Measurements from ENCODE around the gene CD33.

Gene CD33

DNA sequence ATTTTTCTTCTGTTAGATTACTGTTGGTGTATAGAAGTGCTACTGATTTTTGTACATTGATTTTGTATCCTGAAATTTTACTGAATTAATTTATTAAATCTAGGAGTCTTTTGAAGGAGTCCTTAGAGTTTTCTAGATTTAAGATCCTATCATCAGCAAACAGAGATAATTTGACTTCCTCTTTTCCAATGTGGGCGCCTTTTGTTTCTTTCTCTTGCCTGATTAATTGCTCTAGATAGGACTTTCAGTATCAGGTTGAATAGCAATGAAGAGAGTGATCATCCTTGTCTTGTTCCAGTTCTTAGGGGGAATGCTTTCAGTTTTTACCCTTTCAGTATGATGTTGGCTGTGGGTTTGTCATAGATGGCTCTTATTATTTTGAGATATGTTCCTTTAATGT lies 5.6 kb upstream of the CD33 start:
- no peak overlapping the region for H4K91ac ChIP-seq (ENCODE audit: low read length)
- H3K23ac ChIP-seq (ENCODE audit: low read length in 2 of 2): no peak overlapping the region
- no peak overlapping the region for H3K14ac ChIP-seq (ENCODE audit: low read length in 2 of 2)
- no peak overlapping the region for H2BK12ac ChIP-seq (ENCODE audit: low read length in 2 of 2)
- 84% methylated on average over 1 of the region's 1 CpG for WGBS
- H3K9me3 ChIP-seq (ENCODE audit: control insufficient read depth, low read length): no peaks in the 10 kb centered on the region
- DNase-seq: no peak
- H2AK5ac ChIP-seq (ENCODE audit: low read length, severe bottlenecking): no peak overlapping the region
- H3K18ac ChIP-seq (ENCODE audit: low read depth in 1 of 2, low read length in 2 of 2): no peak overlapping the region
- H2AFZ ChIP-seq (ENCODE audit: low read depth, low read length): no peak overlapping the region
- no peak overlapping the region for H4K8ac ChIP-seq (ENCODE audit: low read length)
- H2BK120ac ChIP-seq (ENCODE audit: low read depth, low read length): no peak overlapping the region
- no peak overlapping the region for H3K4me2 ChIP-seq (ENCODE audit: low read length, poor library complexity, severe bottlenecking)
- no peaks in the 10 kb centered on the region for H3K36me3 ChIP-seq (ENCODE audit: control insufficient read depth in 1 of 2, insufficient read depth in 2 of 2, low read depth in 1 of 2, low read length in 2 of 2)
- peaks cover 0 to 7% of the 10 kb centered on the region in 2 experiments for H3K27me3 ChIP-seq (ENCODE audit: control insufficient read depth in 1 of 2, insufficient read depth in 1 of 2, low read length in 2 of 2)
- H3K79me1 ChIP-seq (replicated peaks; ENCODE audit: low read length, poor library complexity, severe bottlenecking): no peaks in the 10 kb centered on the region
- no peak overlapping the region for H3K27ac ChIP-seq (ENCODE audit: low read length, poor library complexity, severe bottlenecking)
- H3K4me1 ChIP-seq (ENCODE audit: control insufficient read depth, insufficient read depth, low read depth, low read length): no peaks in the 10 kb centered on the region
- H3K4ac ChIP-seq (ENCODE audit: low read depth in 1 of 2, low read length in 2 of 2): no peak overlapping the region
- H3K9ac ChIP-seq (ENCODE audit: low read length): no peak overlapping the region
- H2BK5ac ChIP-seq (ENCODE audit: low read depth, low read length, poor library complexity, severe bottlenecking): no peak overlapping the region
- H2BK15ac ChIP-seq (ENCODE audit: low read depth, poor library complexity, severe bottlenecking): no peak overlapping the region
- no peak overlapping the region for H3K4me3 ChIP-seq (ENCODE audit: insufficient read depth in 1 of 2, low read depth in 1 of 2, low read length in 2 of 2)

DNA sequence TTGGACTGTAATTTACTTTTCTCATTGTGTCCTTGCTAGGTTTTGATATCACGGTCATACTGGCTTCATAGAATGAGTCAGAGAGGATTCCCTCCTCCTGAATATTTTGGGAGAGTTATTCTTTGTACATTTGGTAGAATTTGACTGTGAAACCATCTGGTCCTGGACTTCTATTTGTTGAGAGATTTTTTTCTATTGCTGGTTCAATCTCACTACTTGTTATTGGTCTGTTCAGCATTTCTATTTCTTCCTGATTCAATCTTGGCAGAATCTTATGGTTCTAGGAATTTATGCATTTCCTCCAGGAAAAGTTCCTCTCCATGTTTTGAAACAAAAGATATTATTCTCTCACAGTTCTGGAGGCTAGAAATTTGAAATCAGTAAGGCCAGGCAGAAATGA lies 4.9 kb upstream of the CD33 start:
- H3K14ac ChIP-seq (ENCODE audit: low read length in 2 of 2): no peak overlapping the region
- no peak overlapping the region for H3K4me3 ChIP-seq (ENCODE audit: insufficient read depth in 1 of 2, low read depth in 1 of 2, low read length in 2 of 2)
- H3K36me3 ChIP-seq (ENCODE audit: control insufficient read depth in 1 of 2, insufficient read depth in 2 of 2, low read depth in 1 of 2, low read length in 2 of 2): no peaks in the 10 kb centered on the region
- no peak overlapping the region for H2BK5ac ChIP-seq (ENCODE audit: low read depth, low read length, poor library complexity, severe bottlenecking)
- H3K27me3 ChIP-seq (ENCODE audit: control insufficient read depth in 1 of 2, insufficient read depth in 1 of 2, low read length in 2 of 2): peaks cover 0 to 7% of the 10 kb centered on the region in 2 experiments
- no peak overlapping the region for H3K9ac ChIP-seq (ENCODE audit: low read length)
- no peak overlapping the region for H3K4ac ChIP-seq (ENCODE audit: low read depth in 1 of 2, low read length in 2 of 2)
- DNase-seq: no peak
- H2AK5ac ChIP-seq (ENCODE audit: low read length, severe bottlenecking): no peak overlapping the region
- H2BK120ac ChIP-seq (ENCODE audit: low read depth, low read length): no peak overlapping the region
- H4K8ac ChIP-seq (ENCODE audit: low read length): no peak overlapping the region
- no peak overlapping the region for H3K23ac ChIP-seq (ENCODE audit: low read length in 2 of 2)
- no peak overlapping the region for H2BK12ac ChIP-seq (ENCODE audit: low read length in 2 of 2)
- H3K4me1 ChIP-seq (ENCODE audit: control insufficient read depth, insufficient read depth, low read depth, low read length): no peaks in the 10 kb centered on the region
- WGBS: 62% methylated on average over 1 of the region's 1 CpG
- no peak overlapping the region for H2AFZ ChIP-seq (ENCODE audit: low read depth, low read length)
- H2BK15ac ChIP-seq (ENCODE audit: low read depth, poor library complexity, severe bottlenecking): no peak overlapping the region
- H3K9me3 ChIP-seq (ENCODE audit: control insufficient read depth, low read length): no peaks in the 10 kb centered on the region
- H4K91ac ChIP-seq (ENCODE audit: low read length): no peak overlapping the region
- H3K18ac ChIP-seq (ENCODE audit: low read depth in 1 of 2, low read length in 2 of 2): no peak overlapping the region
- H3K79me1 ChIP-seq (replicated peaks; ENCODE audit: low read length, poor library complexity, severe bottlenecking): no peaks in the 10 kb centered on the region
- no peak overlapping the region for H3K4me2 ChIP-seq (ENCODE audit: low read length, poor library complexity, severe bottlenecking)
- H3K27ac ChIP-seq (ENCODE audit: low read length, poor library complexity, severe bottlenecking): no peak overlapping the region

DNA sequence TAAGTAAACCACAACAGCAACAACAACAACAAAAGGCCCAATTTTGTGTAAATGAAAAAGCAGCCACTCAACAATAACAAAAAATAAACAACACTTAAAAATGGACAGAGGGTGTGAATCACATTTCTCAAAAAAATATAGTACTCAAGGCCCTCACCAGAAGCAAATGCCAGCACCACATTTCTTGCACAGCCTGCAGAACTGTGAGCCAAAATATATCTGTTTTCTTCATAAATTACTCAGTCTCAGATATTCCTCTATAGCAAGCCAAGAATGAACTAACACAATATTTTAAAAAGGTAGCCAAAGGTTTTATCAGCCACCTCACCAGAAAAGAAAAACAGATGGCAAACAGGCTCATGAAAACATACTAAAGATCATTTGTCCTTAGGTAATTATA lies 3.9 kb upstream of the CD33 start:
- Histone ChIP-seq H2AK5ac (ENCODE audit: low read length, severe bottlenecking) (no peak overlapping the region), H3K36me3 (ENCODE audit: control insufficient read depth in 1 of 2, insufficient read depth in 2 of 2, low read depth in 1 of 2, low read length in 2 of 2) (no peaks in the 10 kb centered on the region), H3K9me3 (ENCODE audit: control insufficient read depth, low read length) (no peaks in the 10 kb centered on the region), H3K4ac (ENCODE audit: low read depth in 1 of 2, low read length in 2 of 2) (no peak overlapping the region), H3K9ac (ENCODE audit: low read length) (no peak overlapping the region), H2BK120ac (ENCODE audit: low read depth, low read length) (no peak overlapping the region), H3K23ac (ENCODE audit: low read length in 2 of 2) (no peak overlapping the region), H3K79me1 (replicated peaks; ENCODE audit: low read length, poor library complexity, severe bottlenecking) (no peaks in the 10 kb centered on the region), H3K4me3 (ENCODE audit: insufficient read depth in 1 of 2, low read depth in 1 of 2, low read length in 2 of 2) (no peak overlapping the region), H3K14ac (ENCODE audit: low read length in 2 of 2) (no peak overlapping the region), H2AFZ (ENCODE audit: low read depth, low read length) (no peak overlapping the region), H4K8ac (ENCODE audit: low read length) (no peak overlapping the region), H2BK5ac (ENCODE audit: low read depth, low read length, poor library complexity, severe bottlenecking) (no peak overlapping the region), H3K4me2 (ENCODE audit: low read length, poor library complexity, severe bottlenecking) (no peak overlapping the region), H3K27ac (ENCODE audit: low read length, poor library complexity, severe bottlenecking) (no peak overlapping the region), H2BK15ac (ENCODE audit: low read depth, poor library complexity, severe bottlenecking) (no peak overlapping the region), H3K18ac (ENCODE audit: low read depth in 1 of 2, low read length in 2 of 2) (no peak overlapping the region), H2BK12ac (ENCODE audit: low read length in 2 of 2) (no peak overlapping the region), H4K91ac (ENCODE audit: low read length) (no peak overlapping the region), H3K27me3 (ENCODE audit: control insufficient read depth in 1 of 2, insufficient read depth in 1 of 2, low read length in 2 of 2) (peaks cover 0 to 7% of the 10 kb centered on the region in 2 experiments), H3K4me1 (ENCODE audit: control insufficient read depth, insufficient read depth, low read depth, low read length) (no peaks in the 10 kb centered on the region)
- no peak for DNase-seq

- no peak overlapping the region for H3K23ac ChIP-seq (ENCODE audit: low read length in 2 of 2)
- H2AK5ac ChIP-seq (ENCODE audit: low read length, severe bottlenecking): no peak overlapping the region
- no peak overlapping the region for H3K27ac ChIP-seq (ENCODE audit: low read length, poor library complexity, severe bottlenecking)
- no peaks in the 10 kb centered on the region for H3K9me3 ChIP-seq (ENCODE audit: control insufficient read depth, low read length)
- no peak overlapping the region for H3K9ac ChIP-seq (ENCODE audit: low read length)
- no peak overlapping the region for H2AFZ ChIP-seq (ENCODE audit: low read depth, low read length)
- H2BK120ac ChIP-seq (ENCODE audit: low read depth, low read length): no peak overlapping the region
- H3K36me3 ChIP-seq (ENCODE audit: control insufficient read depth in 1 of 2, insufficient read depth in 2 of 2, low read depth in 1 of 2, low read length in 2 of 2): no peaks in the 10 kb centered on the region
- H3K79me1 ChIP-seq (replicated peaks; ENCODE audit: low read length, poor library complexity, severe bottlenecking): no peaks in the 10 kb centered on the region
- no peak overlapping the region for H3K4me3 ChIP-seq (ENCODE audit: insufficient read depth in 1 of 2, low read depth in 1 of 2, low read length in 2 of 2)
- DNase-seq: no peak
- no peaks in the 10 kb centered on the region for H3K4me1 ChIP-seq (ENCODE audit: control insufficient read depth, insufficient read depth, low read depth, low read length)
- peaks cover 0 to 10% of the 10 kb centered on the region in 2 experiments for H3K27me3 ChIP-seq (ENCODE audit: control insufficient read depth in 1 of 2, insufficient read depth in 1 of 2, low read length in 2 of 2)
- H4K91ac ChIP-seq (ENCODE audit: low read length): no peak overlapping the region
- no peak overlapping the region for H2BK12ac ChIP-seq (ENCODE audit: low read length in 2 of 2)
- H4K8ac ChIP-seq (ENCODE audit: low read length): no peak overlapping the region
- H3K4ac ChIP-seq (ENCODE audit: low read depth in 1 of 2, low read length in 2 of 2): no peak overlapping the region
- no peak overlapping the region for H3K18ac ChIP-seq (ENCODE audit: low read depth in 1 of 2, low read length in 2 of 2)
- no peak overlapping the region for H2BK5ac ChIP-seq (ENCODE audit: low read depth, low read length, poor library complexity, severe bottlenecking)
- WGBS: 60% methylated on average over 1 of the region's 3 CpGs
- H3K4me2 ChIP-seq (ENCODE audit: low read length, poor library complexity, severe bottlenecking): no peak overlapping the region
- no peak overlapping the region for H2BK15ac ChIP-seq (ENCODE audit: low read depth, poor library complexity, severe bottlenecking)
- H3K14ac ChIP-seq (ENCODE audit: low read length in 2 of 2): no peak overlapping the region
Measured at GRCh38 chr19:51224163-51224641, 678 bp upstream of the CD33 start.
